Measurements from ENCODE around the gene S100P.

S100P gene

GRCh38 chr4:6702761-6703160 is 9.1 kb downstream of the S100P start:
- no peak overlapping the region for H3K27ac ChIP-seq (ENCODE audit: low read length)
- H3K9me3 ChIP-seq (ENCODE audit: control insufficient read depth, low read depth, low read length): no peaks in the 10 kb centered on the region
- no peak overlapping the region for H3K9ac ChIP-seq (ENCODE audit: low read length)
- no peak overlapping the region for H3K4me3 ChIP-seq (ENCODE audit: low read length)
- H3K4me1 ChIP-seq (ENCODE audit: control insufficient read depth, low read depth, low read length): peaks cover under 1% of the 10 kb centered on the region
- no peaks in the 10 kb centered on the region for H3K27me3 ChIP-seq (ENCODE audit: control insufficient read depth, insufficient read depth, low read length)
- H3K36me3 ChIP-seq (ENCODE audit: control insufficient read depth, low read depth, low read length): peaks cover 3% of the 10 kb centered on the region

- Histone ChIP-seq H3K27ac (ENCODE audit: low read length) (no peak overlapping the region), H3K27me3 (ENCODE audit: control insufficient read depth, insufficient read depth, low read length) (no peaks in the 10 kb centered on the region), H3K4me3 (ENCODE audit: low read length) (no peak overlapping the region), H3K36me3 (ENCODE audit: control insufficient read depth, low read depth, low read length) (peaks cover 8% of the 10 kb centered on the region), H3K4me1 (ENCODE audit: control insufficient read depth, low read depth, low read length) (peaks cover 8% of the 10 kb centered on the region), H3K9me3 (ENCODE audit: control insufficient read depth, low read depth, low read length) (no peaks in the 10 kb centered on the region), H3K9ac (ENCODE audit: low read length) (no peak overlapping the region)
Observed at GRCh38 chr4:6703786-6704185, 10.1 kb downstream of the S100P start.

GRCh38 chr4:6705646-6706045 is 12.0 kb downstream of the S100P start:
- no peak overlapping the region for H3K4me3 ChIP-seq (ENCODE audit: low read length)
- peaks cover 8% of the 10 kb centered on the region for H3K36me3 ChIP-seq (ENCODE audit: control insufficient read depth, low read depth, low read length)
- H3K4me1 ChIP-seq (ENCODE audit: control insufficient read depth, low read depth, low read length): peaks cover 8% of the 10 kb centered on the region
- no peak overlapping the region for H3K9ac ChIP-seq (ENCODE audit: low read length)
- H3K27me3 ChIP-seq (ENCODE audit: control insufficient read depth, insufficient read depth, low read length): peaks cover 3% of the 10 kb centered on the region
- H3K27ac ChIP-seq (ENCODE audit: low read length): no peak overlapping the region
- H3K9me3 ChIP-seq (ENCODE audit: control insufficient read depth, low read depth, low read length): no peaks in the 10 kb centered on the region

- H3K4me3 ChIP-seq (ENCODE audit: low read length): no peak overlapping the region
- no peak overlapping the region for H3K27ac ChIP-seq (ENCODE audit: low read length)
- peaks cover 8% of the 10 kb centered on the region for H3K4me1 ChIP-seq (ENCODE audit: control insufficient read depth, low read depth, low read length)
- peaks cover 9% of the 10 kb centered on the region for H3K27me3 ChIP-seq (ENCODE audit: control insufficient read depth, insufficient read depth, low read length)
- no peak overlapping the region for H3K9ac ChIP-seq (ENCODE audit: low read length)
- H3K9me3 ChIP-seq (ENCODE audit: control insufficient read depth, low read depth, low read length): no peaks in the 10 kb centered on the region
- peaks cover 8% of the 10 kb centered on the region for H3K36me3 ChIP-seq (ENCODE audit: control insufficient read depth, low read depth, low read length)
Observed at GRCh38 chr4:6706173-6706572, 12.5 kb downstream of the S100P start.

- peaks cover 8% of the 10 kb centered on the region for H3K36me3 ChIP-seq (ENCODE audit: control insufficient read depth, low read depth, low read length)
Observed at GRCh38 chr4:6709230-6710114, 15.8 kb downstream of the S100P start, which contains the start of gene MRFAP1L1. MRFAP1L1 (minus strand) TSS chr4:6709865; CDS start chr4:6709629, 236 bp downstream.

GRCh38 chr4:6710282-6710681 is 16.6 kb downstream of the S100P start:
- H3K27ac ChIP-seq (ENCODE audit: low read length): no peak overlapping the region
- peaks cover 8% of the 10 kb centered on the region for H3K36me3 ChIP-seq (ENCODE audit: control insufficient read depth, low read depth, low read length)
- peaks cover 32% of the 10 kb centered on the region for H3K27me3 ChIP-seq (ENCODE audit: control insufficient read depth, insufficient read depth, low read length)
- H3K4me1 ChIP-seq (ENCODE audit: control insufficient read depth, low read depth, low read length): peaks cover 8% of the 10 kb centered on the region
- peak overlapping the region; percentile 90 for H3K4me3 ChIP-seq (ENCODE audit: low read length)
- H3K9me3 ChIP-seq (ENCODE audit: control insufficient read depth, low read depth, low read length): no peaks in the 10 kb centered on the region
- peak overlapping the region; percentile 92 for H3K9ac ChIP-seq (ENCODE audit: low read length)

More at GRCh38 chr4:6709230-6710114, 15.8 kb downstream of the S100P start, which contains the start of gene MRFAP1L1:
- peaks cover 8% of the 10 kb centered on the region for H3K4me1 ChIP-seq (ENCODE audit: control insufficient read depth, low read depth, low read length)
- H3K9ac ChIP-seq (ENCODE audit: low read length): peak within 1 kb of the TSS; percentile 92
- peaks cover 27% of the 10 kb centered on the region for H3K27me3 ChIP-seq (ENCODE audit: control insufficient read depth, insufficient read depth, low read length)
- H3K4me3 ChIP-seq (ENCODE audit: low read length): peak within 1 kb of the TSS; percentile 90
- peak within 1 kb of the TSS; percentile 66 for H3K27ac ChIP-seq (ENCODE audit: low read length)
- H3K9me3 ChIP-seq (ENCODE audit: control insufficient read depth, low read depth, low read length): no peaks in the 10 kb centered on the region

GRCh38 chr4:6710996-6711395 is 17.3 kb downstream of the S100P start:
- Histone ChIP-seq H3K4me3 (ENCODE audit: low read length) (no peak overlapping the region), H3K27me3 (ENCODE audit: control insufficient read depth, insufficient read depth, low read length) (peaks cover 32% of the 10 kb centered on the region), H3K4me1 (ENCODE audit: control insufficient read depth, low read depth, low read length) (peaks cover 11% of the 10 kb centered on the region), H3K9ac (ENCODE audit: low read length) (no peak overlapping the region), H3K9me3 (ENCODE audit: control insufficient read depth, low read depth, low read length) (no peaks in the 10 kb centered on the region), H3K27ac (ENCODE audit: low read length) (no peak overlapping the region), H3K36me3 (ENCODE audit: control insufficient read depth, low read depth, low read length) (peaks cover 8% of the 10 kb centered on the region)

- Histone ChIP-seq H3K9ac (ENCODE audit: low read length) (no peak overlapping the region), H3K27ac (ENCODE audit: low read length) (no peak overlapping the region)
Observed at GRCh38 chr4:6714954-6715353, 21.3 kb downstream of the S100P start.

GRCh38 chr4:6715704-6716017 is 22.0 kb downstream of the S100P start:
- peak overlapping the region; percentile 70 for H3K4me3 ChIP-seq (ENCODE audit: low read length)
- no peak overlapping the region for H3K27ac ChIP-seq (ENCODE audit: low read length)

More at GRCh38 chr4:6714954-6715353, 21.3 kb downstream of the S100P start:
- H3K9me3 ChIP-seq (ENCODE audit: control insufficient read depth, low read depth, low read length): no peaks in the 10 kb centered on the region
- H3K4me1 ChIP-seq (ENCODE audit: control insufficient read depth, low read depth, low read length): peaks cover 7% of the 10 kb centered on the region
- no peak overlapping the region for H3K4me3 ChIP-seq (ENCODE audit: low read length)
- H3K36me3 ChIP-seq (ENCODE audit: control insufficient read depth, low read depth, low read length): no peaks in the 10 kb centered on the region
- H3K27me3 ChIP-seq (ENCODE audit: control insufficient read depth, insufficient read depth, low read length): peaks cover 32% of the 10 kb centered on the region

GRCh38 chr4:6716018-6716911 is 22.6 kb downstream of the S100P start, which contains the start of gene BLOC1S4:
BLOC1S4 (plus strand) TSS chr4:6716174; CDS start chr4:6716210, 36 bp downstream.
- H3K4me3 ChIP-seq (ENCODE audit: low read length): peak within 1 kb of the TSS; percentile 70
- peaks cover 7% of the 10 kb centered on the region for H3K4me1 ChIP-seq (ENCODE audit: control insufficient read depth, low read depth, low read length)
- H3K36me3 ChIP-seq (ENCODE audit: control insufficient read depth, low read depth, low read length): no peaks in the 10 kb centered on the region
- H3K9ac ChIP-seq (ENCODE audit: low read length): peak within 1 kb of the TSS; percentile 72
- peaks cover 22% of the 10 kb centered on the region for H3K27me3 ChIP-seq (ENCODE audit: control insufficient read depth, insufficient read depth, low read length)
- H3K9me3 ChIP-seq (ENCODE audit: control insufficient read depth, low read depth, low read length): no peaks in the 10 kb centered on the region
- no peak within 1 kb of the TSS for H3K27ac ChIP-seq (ENCODE audit: low read length)

More at GRCh38 chr4:6715704-6716017, 22.0 kb downstream of the S100P start:
- Histone ChIP-seq H3K9me3 (ENCODE audit: control insufficient read depth, low read depth, low read length) (no peaks in the 10 kb centered on the region), H3K4me1 (ENCODE audit: control insufficient read depth, low read depth, low read length) (peaks cover 7% of the 10 kb centered on the region), H3K27me3 (ENCODE audit: control insufficient read depth, insufficient read depth, low read length) (peaks cover 29% of the 10 kb centered on the region), H3K36me3 (ENCODE audit: control insufficient read depth, low read depth, low read length) (no peaks in the 10 kb centered on the region), H3K9ac (ENCODE audit: low read length) (no peak overlapping the region)

- Histone ChIP-seq H3K4me3 (ENCODE audit: low read length) (peak overlapping the region; percentile 70), H3K27ac (ENCODE audit: low read length) (no peak overlapping the region), H3K9ac (ENCODE audit: low read length) (peak overlapping the region; percentile 72), H3K4me1 (ENCODE audit: control insufficient read depth, low read depth, low read length) (peaks cover 7% of the 10 kb centered on the region), H3K36me3 (ENCODE audit: control insufficient read depth, low read depth, low read length) (no peaks in the 10 kb centered on the region), H3K27me3 (ENCODE audit: control insufficient read depth, insufficient read depth, low read length) (peaks cover 15% of the 10 kb centered on the region), H3K9me3 (ENCODE audit: control insufficient read depth, low read depth, low read length) (no peaks in the 10 kb centered on the region)
Observed at GRCh38 chr4:6716958-6717655, 23.4 kb downstream of the S100P start.
